H1 (cell line): ENCODE measurements around the gene ITPK1. TPM values are rescaled to one million over a fixed set of nuclear protein-coding genes. Genes with fewer than 3 reads are reported as not detected.

ENCODE experiments used
- MAFK ChIP-seq: IDR thresholded peaks from 2 replicates; pipeline ENCODE4 v1.6.1; 2012; ENCODE audit warnings: low read depth, mild to moderate bottlenecking, improper control_type of control experiment, low read length
- polyA plus RNA-seq, 7 experiments: library from polyadenylated mRNA; depleted of rRNA in 3 of 7; stranded (reverse) in 5 of 7; unstranded in 2 of 7; fragments of >200 nt in 5 of 7; fragments of 200-250 nt in 2 of 7; gene quantifications; 1 replicate in 5 of 7; 2 replicates in 1 of 7; 4 replicates in 1 of 7; pipeline versions ENCODE4 v1.2.1 to v1.2.3, GENCODE V29; 2011 to 2013; ENCODE audit warnings: missing spikeins in 2 of 7, mixed read lengths in 2 of 7
- total RNA-seq: library from RNA; stranded (reverse); fragmentation: NEBNext Ultra II Directional; extraction: Animal tissue kit (Norgen Biotek cat#: 25700); gene quantifications from 2 replicates; pipeline ENCODE4 v1.2.1, GENCODE V29; 2021

ITPK1 gene
- total and polyA plus RNA-seq, 2 of the 8 experiments (the other 6 are each of a cell fraction or from before 2014, with no cell fraction given), result 108 to 143 TPM

GRCh38 chr14:92955381-92955780 lies 160.3 kb downstream of the ITPK1 start (continued):
- TF ChIP-seq MAFK, result no peak
